Progenitor cell of endocrine pancreas (in vitro differentiated cells): ENCODE measurements around the gene PARP1. TPM values are rescaled to one million over a fixed set of nuclear protein-coding genes. Genes with fewer than 3 reads are reported as not detected.

ENCODE experiments used
- DNase-seq: peaks from one replicate; pipeline ENCODE4 v3.0.0; 2021; ENCODE audit warnings: low spot score; ENCODE audit not compliant: unreplicated experiment
- H3K27ac Mint-ChIP-seq: 2 replicates; pipeline ENCODE4 v1.8.0; 2021; ENCODE audit warnings: mild to moderate bottlenecking, moderate library complexity, mixed read lengths
- H3K27me3 Mint-ChIP-seq: 2 replicates; pipeline ENCODE4 v1.8.0; 2021; ENCODE audit warnings: mixed read lengths
- H3K36me3 Mint-ChIP-seq: 2 replicates; pipeline ENCODE4 v1.8.0; 2022; ENCODE audit warnings: mixed read lengths; ENCODE audit not compliant: insufficient read depth
- H3K4me1 Mint-ChIP-seq: 2 replicates; pipeline ENCODE4 v1.8.0; 2021; ENCODE audit warnings: low read depth, mixed read lengths
- H3K4me3 Mint-ChIP-seq: 2 replicates; pipeline ENCODE4 v1.8.0; 2021; ENCODE audit warnings: low read depth, mild to moderate bottlenecking, moderate library complexity, mixed read lengths
- H3K9me3 Mint-ChIP-seq: 2 replicates; pipeline ENCODE4 v1.8.0; 2021; ENCODE audit warnings: low read depth, mixed read lengths
- total RNA-seq: library from RNA; stranded (reverse); gene quantifications from 2 replicates; pipeline ENCODE4 v1.2.1, GENCODE V29; 2021
- TF ChIP-seq, protein P1 (sequence below): fragments of 200-600 bp; sonication (generic); IDR thresholded peaks from one replicate; pipeline ENCODE4 v1.5.0; 2021; ENCODE audit warnings: antibody characterized with exemption, mild to moderate bottlenecking; ENCODE audit not compliant: unreplicated experiment

The PARP1 gene
- total RNA-seq, 1 donor from 2014 or later = 159 TPM

DNA sequence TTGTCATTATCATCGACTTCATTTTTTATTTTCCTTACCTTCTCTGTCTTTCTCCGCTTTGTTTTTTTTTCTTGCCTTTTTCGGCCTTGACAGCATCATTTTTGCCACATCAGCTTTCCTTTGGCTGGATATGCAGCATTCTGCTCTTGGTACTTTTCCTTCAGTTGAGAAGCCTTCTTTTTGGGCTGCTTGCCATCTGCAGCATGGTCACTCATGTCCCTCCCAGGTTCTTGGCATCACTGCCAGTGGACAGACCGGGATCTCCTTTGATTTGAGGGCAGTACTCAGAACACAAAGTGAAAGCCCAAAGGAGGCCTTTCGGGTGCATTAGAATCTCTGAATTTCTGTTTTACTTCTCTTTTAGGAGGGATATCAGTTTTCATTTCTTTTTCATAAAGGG is 3.7 kb upstream of the PARP1 start:
- H3K27me3 Mint-ChIP-seq = peaks cover 27% of the 10 kb centered on the region
- H3K9me3 Mint-ChIP-seq = no peaks in the 10 kb centered on the region
- no peak overlapping the region for H3K27ac Mint-ChIP-seq
- no peak for DNase-seq
- H3K36me3 Mint-ChIP-seq = no peaks in the 10 kb centered on the region
- no peak overlapping the region for H3K4me3 Mint-ChIP-seq
- H3K4me1 Mint-ChIP-seq = peaks cover 6% of the 10 kb centered on the region
- TF ChIP-seq, protein P1, sequence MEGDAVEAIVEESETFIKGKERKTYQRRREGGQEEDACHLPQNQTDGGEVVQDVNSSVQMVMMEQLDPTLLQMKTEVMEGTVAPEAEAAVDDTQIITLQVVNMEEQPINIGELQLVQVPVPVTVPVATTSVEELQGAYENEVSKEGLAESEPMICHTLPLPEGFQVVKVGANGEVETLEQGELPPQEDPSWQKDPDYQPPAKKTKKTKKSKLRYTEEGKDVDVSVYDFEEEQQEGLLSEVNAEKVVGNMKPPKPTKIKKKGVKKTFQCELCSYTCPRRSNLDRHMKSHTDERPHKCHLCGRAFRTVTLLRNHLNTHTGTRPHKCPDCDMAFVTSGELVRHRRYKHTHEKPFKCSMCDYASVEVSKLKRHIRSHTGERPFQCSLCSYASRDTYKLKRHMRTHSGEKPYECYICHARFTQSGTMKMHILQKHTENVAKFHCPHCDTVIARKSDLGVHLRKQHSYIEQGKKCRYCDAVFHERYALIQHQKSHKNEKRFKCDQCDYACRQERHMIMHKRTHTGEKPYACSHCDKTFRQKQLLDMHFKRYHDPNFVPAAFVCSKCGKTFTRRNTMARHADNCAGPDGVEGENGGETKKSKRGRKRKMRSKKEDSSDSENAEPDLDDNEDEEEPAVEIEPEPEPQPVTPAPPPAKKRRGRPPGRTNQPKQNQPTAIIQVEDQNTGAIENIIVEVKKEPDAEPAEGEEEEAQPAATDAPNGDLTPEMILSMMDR = no peak

DNA sequence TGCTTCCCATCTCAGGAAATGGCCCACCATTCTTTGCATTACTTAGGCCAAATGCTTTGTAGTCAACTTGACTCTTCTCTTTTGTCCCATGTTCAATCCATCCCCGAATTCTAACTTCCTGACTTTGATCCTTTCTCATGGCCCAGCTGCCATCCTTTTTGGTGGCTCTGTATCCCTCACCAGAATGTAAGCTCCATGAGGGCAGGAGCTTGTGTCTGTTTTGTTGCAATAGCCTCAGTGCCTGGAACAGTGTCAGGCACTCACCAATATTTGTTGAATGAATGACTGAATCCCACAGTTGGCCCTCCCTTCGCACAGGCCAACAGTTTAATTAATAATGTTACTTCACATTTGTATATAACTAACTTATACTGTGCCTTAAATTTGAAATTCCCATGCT is 3.1 kb upstream of the PARP1 start:
- H3K9me3 Mint-ChIP-seq = no peaks in the 10 kb centered on the region
- no peaks in the 10 kb centered on the region for H3K36me3 Mint-ChIP-seq
- H3K27ac Mint-ChIP-seq = no peak overlapping the region
- TF ChIP-seq, protein P1 = no peak
- no peak overlapping the region for H3K4me3 Mint-ChIP-seq
- DNase-seq = no peak
- peaks cover 22% of the 10 kb centered on the region for H3K27me3 Mint-ChIP-seq
- peaks cover 13% of the 10 kb centered on the region for H3K4me1 Mint-ChIP-seq

GRCh38 chr1:226409392-226409791 is 1.5 kb upstream of the PARP1 start:
- no peak overlapping the region for H3K4me3 Mint-ChIP-seq
- no peaks in the 10 kb centered on the region for H3K9me3 Mint-ChIP-seq
- H3K27ac Mint-ChIP-seq = no peak overlapping the region
- peaks cover 20% of the 10 kb centered on the region for H3K4me1 Mint-ChIP-seq
- H3K27me3 Mint-ChIP-seq = peaks cover 22% of the 10 kb centered on the region
- TF ChIP-seq, protein P1 = no peak
- no peak for DNase-seq
- H3K36me3 Mint-ChIP-seq = no peaks in the 10 kb centered on the region

GRCh38 chr1:226408285-226409184 is 642 bp upstream of the PARP1 start:
- no peaks in the 10 kb centered on the region for H3K9me3 Mint-ChIP-seq
- no peak for DNase-seq
- TF ChIP-seq, protein P1 = no peak
- peak overlapping the region; percentile 76 for H3K4me3 Mint-ChIP-seq
- H3K4me1 Mint-ChIP-seq = peaks cover 27% of the 10 kb centered on the region
- peak overlapping the region; percentile 84 for H3K27ac Mint-ChIP-seq
- peaks cover 13% of the 10 kb centered on the region for H3K27me3 Mint-ChIP-seq
- H3K36me3 Mint-ChIP-seq = no peaks in the 10 kb centered on the region

DNA sequence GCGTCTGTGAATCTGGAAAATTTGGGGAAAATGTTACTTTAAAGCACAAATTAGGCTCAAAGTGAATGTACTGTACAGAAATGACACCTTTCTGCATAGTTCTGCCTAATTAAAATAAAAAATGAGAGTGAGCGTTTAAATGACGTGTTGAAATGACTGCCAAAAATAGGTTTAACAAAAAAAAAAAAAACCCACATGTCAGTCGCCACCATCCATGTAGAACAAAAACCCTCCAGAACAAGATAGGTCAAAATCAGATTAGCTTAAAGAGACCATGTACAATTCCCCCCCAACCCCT is 745 bp downstream of the PARP1 start:
- Mint-ChIP-seq H3K4me1 (peaks cover 28% of the 10 kb centered on the region), H3K9me3 (no peaks in the 10 kb centered on the region)

More for the DNA sequence above, 745 bp downstream of the PARP1 start:
- no peaks in the 10 kb centered on the region for H3K27me3 Mint-ChIP-seq
- peak overlapping the region; percentile 98 for H3K4me3 Mint-ChIP-seq
- peak overlapping the region; percentile 92 for H3K27ac Mint-ChIP-seq
- TF ChIP-seq, protein P1 = no peak
- DNase-seq = no peak
- no peaks in the 10 kb centered on the region for H3K36me3 Mint-ChIP-seq
